H9 (cell line): ENCODE data around the gene ACOX3. TPM values are rescaled to one million over a fixed set of nuclear protein-coding genes. Genes with fewer than 3 reads are reported as not detected.

Experiments
- DNase-seq: peaks from one replicate; pipeline ENCODE4 v3.0.0-alpha.2; 2017
- H2AFZ ChIP-seq: one replicate; pipeline ENCODE4 v1.6.1; 2013; ENCODE audit warnings: mild to moderate bottlenecking, low read length, control low read depth, moderate library complexity
- H2AK5ac ChIP-seq: 2 replicates; pipeline ENCODE4 v1.6.1; 2013; ENCODE audit warnings: low read length, control low read depth, mixed read lengths; ENCODE audit not compliant: insufficient read length
- H2BK120ac ChIP-seq: one replicate; pipeline ENCODE4 v1.6.1; 2013; ENCODE audit warnings: low read depth, mild to moderate bottlenecking, low read length, control low read depth, inconsistent platforms; ENCODE audit not compliant: poor library complexity, severe bottlenecking
- H2BK12ac ChIP-seq: 2 replicates; pipeline ENCODE4 v1.6.1; 2013; ENCODE audit warnings: low read length, control low read depth, mixed read lengths, low read depth; ENCODE audit not compliant: insufficient read length
- H2BK15ac ChIP-seq: 2 replicates; pipeline ENCODE4 v1.6.1; 2013; ENCODE audit warnings: low read depth, low read length, control low read depth
- H2BK20ac ChIP-seq: one replicate; pipeline ENCODE4 v1.6.1; 2013; ENCODE audit warnings: low read depth, mild to moderate bottlenecking, low read length, control low read depth, inconsistent platforms; ENCODE audit not compliant: poor library complexity, severe bottlenecking
- H2BK5ac ChIP-seq: 2 replicates; pipeline ENCODE4 v1.6.1; 2013; ENCODE audit warnings: low read length, control low read depth, mixed read lengths; ENCODE audit not compliant: insufficient read length
- H3K14ac ChIP-seq: 2 replicates; pipeline ENCODE4 v1.6.1; 2013; ENCODE audit warnings: low read length, control low read depth; ENCODE audit not compliant: insufficient read depth
- H3K18ac ChIP-seq: 2 replicates; pipeline ENCODE4 v1.6.1; 2013; ENCODE audit warnings: low read depth, mild to moderate bottlenecking, mixed read lengths, low read length, control low read depth; ENCODE audit not compliant: insufficient read length
- H3K23ac ChIP-seq: 2 replicates; pipeline ENCODE4 v1.6.1; 2013; ENCODE audit warnings: low read length, control low read depth, mixed read lengths, low read depth; ENCODE audit not compliant: insufficient read length
- H3K23me2 ChIP-seq: 2 replicates; pipeline ENCODE4 v1.6.1; 2013; ENCODE audit warnings: low read depth, mild to moderate bottlenecking, mixed read lengths, low read length, control low read depth; ENCODE audit not compliant: insufficient read length, poor library complexity, severe bottlenecking
- H3K27ac ChIP-seq: 2 replicates; pipeline ENCODE4 v1.5.1; 2013; ENCODE audit warnings: low read length, control low read depth, mixed read lengths, low read depth; ENCODE audit not compliant: insufficient read length
- H3K27me3 ChIP-seq: 2 replicates; pipeline ENCODE4 v1.6.1; 2013; ENCODE audit warnings: low read length, control low read depth, inconsistent platforms; ENCODE audit not compliant: insufficient read depth
- H3K4ac ChIP-seq: 2 replicates; pipeline ENCODE4 v1.6.1; 2013; ENCODE audit warnings: low read depth, mild to moderate bottlenecking, control low read depth, inconsistent platforms, low read length, moderate library complexity
- H3K4me1 ChIP-seq: 2 replicates; pipeline ENCODE4 v1.6.1; 2013; ENCODE audit warnings: low read length, control low read depth, inconsistent platforms; ENCODE audit not compliant: insufficient read depth
- H3K4me2 ChIP-seq: 2 replicates; pipeline ENCODE4 v1.6.1; 2013; ENCODE audit warnings: low read length, control low read depth, mixed read lengths; ENCODE audit not compliant: insufficient read length, insufficient read depth
- H3K56ac ChIP-seq: 2 replicates; pipeline ENCODE4 v1.6.1; 2013; ENCODE audit warnings: low read depth, mild to moderate bottlenecking, mixed read lengths, low read length, control low read depth; ENCODE audit not compliant: insufficient read length
- H3K79me1 ChIP-seq: 2 replicates; pipeline ENCODE4 v1.6.1; 2013; ENCODE audit warnings: low read depth, mild to moderate bottlenecking, moderate library complexity, low read length, control low read depth, inconsistent platforms; ENCODE audit not compliant: insufficient read depth, poor library complexity, severe bottlenecking
- H3K79me2 ChIP-seq: 2 replicates; pipeline ENCODE4 v1.6.1; 2013; ENCODE audit warnings: low read length, control low read depth, inconsistent platforms; ENCODE audit not compliant: insufficient read depth
- H3K9ac ChIP-seq: 2 replicates; pipeline ENCODE4 v1.6.1; 2013; ENCODE audit warnings: low read length, control low read depth, mixed read lengths; ENCODE audit not compliant: insufficient read length; ENCODE audit errors: extremely low read depth
- H3K9me3 ChIP-seq: one replicate; pipeline ENCODE4 v1.6.1; 2013; ENCODE audit warnings: low read depth, low read length, inconsistent platforms; ENCODE audit not compliant: control insufficient read depth
- H3T11ph ChIP-seq: one replicate; pipeline ENCODE4 v1.6.1; 2013; ENCODE audit warnings: mild to moderate bottlenecking, low read length, control low read depth, inconsistent platforms
- H4K20me1 ChIP-seq: one replicate; pipeline ENCODE4 v1.6.1; 2013; ENCODE audit not compliant: control insufficient read depth, insufficient read length, insufficient read depth
- H4K5ac ChIP-seq: 2 replicates; pipeline ENCODE4 v1.6.1; 2013; ENCODE audit warnings: low read depth, mild to moderate bottlenecking, mixed read lengths, low read length, control low read depth; ENCODE audit not compliant: insufficient read length
- H4K8ac ChIP-seq: replicated peaks from 2 replicates; pipeline ENCODE4 v1.6.1; 2013; ENCODE audit warnings: low read length, control low read depth, mixed read lengths, low read depth; ENCODE audit not compliant: insufficient read length
- H4K91ac ChIP-seq: 2 replicates; pipeline ENCODE4 v1.6.1; 2013; ENCODE audit warnings: low read depth, mild to moderate bottlenecking, moderate library complexity, mixed read lengths, low read length, control low read depth; ENCODE audit not compliant: insufficient read length
- H3K27ac Mint-ChIP-seq, 3 experiments: 2 replicates in 2 of 3; 3 replicates in 1 of 3; pipeline ENCODE4 v1.8.0; 2020 to 2021; ENCODE audit warnings: mixed read lengths in 3 of 3, mild to moderate bottlenecking in 1 of 3, moderate library complexity in 1 of 3
- H3K27me3 Mint-ChIP-seq: 2 replicates; pipeline ENCODE4 v1.8.0; 2021; ENCODE audit warnings: low read depth, mild to moderate bottlenecking, moderate library complexity, mixed read lengths
- H3K36me3 Mint-ChIP-seq, 3 experiments: 2 replicates in 2 of 3; 3 replicates in 1 of 3; pipeline ENCODE4 v1.8.0; 2020 to 2021; ENCODE audit warnings: low read depth in 3 of 3, mixed read lengths in 3 of 3; ENCODE audit not compliant: insufficient read depth in 1 of 3
- H3K4me1 Mint-ChIP-seq, 2 experiments: 2 replicates each; pipeline ENCODE4 v1.8.0; 2020; ENCODE audit warnings: mixed read lengths in 2 of 2
- H3K4me3 Mint-ChIP-seq, 2 experiments: 2 replicates in 1 of 2; 3 replicates in 1 of 2; pipeline ENCODE4 v1.8.0; 2020 to 2021; ENCODE audit warnings: mild to moderate bottlenecking in 2 of 2, mixed read lengths in 2 of 2, moderate library complexity in 1 of 2
- H3K9me3 Mint-ChIP-seq, 2 experiments: 2 replicates in 1 of 2; 3 replicates in 1 of 2; pipeline ENCODE4 v1.8.0; 2020; ENCODE audit warnings: mild to moderate bottlenecking in 2 of 2, mixed read lengths in 2 of 2, moderate library complexity in 1 of 2
- WGBS: extraction: QIAGEN DNeasy Blood & Tissue Kit; methylation state at CpG from one replicate; pipeline ENCODE4 v1.1.7; 2013; ENCODE audit warnings: missing lambda C conversion rate, low lambda C conversion rate, mixed read lengths; ENCODE audit not compliant: insufficient read length; ENCODE audit errors: extremely low coverage; 5-methylcytosine and 5-hydroxymethylcytosine counted together
- total RNA-seq: library from RNA; stranded (reverse); gene quantifications from 2 replicates; pipeline ENCODE4 v1.2.1, GENCODE V29; 2021
- TF ChIP-seq, protein P1 (sequence below): fragments of 200-600 bp; sonication (generic); conservative IDR thresholded peaks from 3 replicates; pipeline ENCODE4 v1.8.0; 2021; ENCODE audit warnings: antibody characterized with exemption, mild to moderate bottlenecking

ACOX3 gene
- total RNA-seq, 1 experiment from 2014 or later: 13.8 TPM

- Histone ChIP-seq H4K91ac (no peak overlapping the region), H3K27ac (no peak overlapping the region), H2BK5ac (no peak overlapping the region), H3K14ac (no peak overlapping the region), H3K4ac (no peak overlapping the region), H3K9ac (no peak overlapping the region), H2AK5ac (no peak overlapping the region), H3K18ac (no peak overlapping the region), H2BK15ac (no peak overlapping the region), H3K4me2 (no peak overlapping the region), H4K5ac (no peak overlapping the region), H3K56ac (no peak overlapping the region), H2AFZ (no peak overlapping the region), H4K20me1 (no peaks in the 10 kb centered on the region), H4K8ac (no peak overlapping the region), H2BK120ac (no peak overlapping the region), H3K23ac (no peak overlapping the region), H3K79me1 (no peaks in the 10 kb centered on the region), H3K4me1 (no peaks in the 10 kb centered on the region), H3K23me2 (no peaks in the 10 kb centered on the region), H2BK12ac (no peak overlapping the region), H3K27me3 (no peaks in the 10 kb centered on the region), H3T11ph (no peak overlapping the region), H3K79me2 (no peaks in the 10 kb centered on the region), H2BK20ac (no peak overlapping the region), H3K9me3 (no peaks in the 10 kb centered on the region)
- Mint-ChIP-seq H3K4me3 (no peak overlapping the region), H3K27ac (peak overlapping the region; percentile 48 to 83 (median 80); a peak in 3 of 7 replicates), H3K36me3 (peaks cover 6 to 23% (median 22%) of the 10 kb centered on the region in 3 experiments; a peak in 6 of 7 replicates), H3K27me3 (no peaks in the 10 kb centered on the region), H3K4me1 (peaks cover 23 to 25% of the 10 kb centered on the region in 2 experiments), H3K9me3 (no peaks in the 10 kb centered on the region)
- no CpG with 5 or more reads among the region's 29 CpGs for WGBS
- DNase-seq: no peak
- TF ChIP-seq, protein P1, sequence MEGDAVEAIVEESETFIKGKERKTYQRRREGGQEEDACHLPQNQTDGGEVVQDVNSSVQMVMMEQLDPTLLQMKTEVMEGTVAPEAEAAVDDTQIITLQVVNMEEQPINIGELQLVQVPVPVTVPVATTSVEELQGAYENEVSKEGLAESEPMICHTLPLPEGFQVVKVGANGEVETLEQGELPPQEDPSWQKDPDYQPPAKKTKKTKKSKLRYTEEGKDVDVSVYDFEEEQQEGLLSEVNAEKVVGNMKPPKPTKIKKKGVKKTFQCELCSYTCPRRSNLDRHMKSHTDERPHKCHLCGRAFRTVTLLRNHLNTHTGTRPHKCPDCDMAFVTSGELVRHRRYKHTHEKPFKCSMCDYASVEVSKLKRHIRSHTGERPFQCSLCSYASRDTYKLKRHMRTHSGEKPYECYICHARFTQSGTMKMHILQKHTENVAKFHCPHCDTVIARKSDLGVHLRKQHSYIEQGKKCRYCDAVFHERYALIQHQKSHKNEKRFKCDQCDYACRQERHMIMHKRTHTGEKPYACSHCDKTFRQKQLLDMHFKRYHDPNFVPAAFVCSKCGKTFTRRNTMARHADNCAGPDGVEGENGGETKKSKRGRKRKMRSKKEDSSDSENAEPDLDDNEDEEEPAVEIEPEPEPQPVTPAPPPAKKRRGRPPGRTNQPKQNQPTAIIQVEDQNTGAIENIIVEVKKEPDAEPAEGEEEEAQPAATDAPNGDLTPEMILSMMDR: no peak
These were observed 35.4 kb upstream of the ACOX3 start for GRCh38 chr4:8475751-8476575.
